Measurements from ENCODE around the gene DFFA. TPM values are rescaled to one million over a fixed set of nuclear protein-coding genes. Genes with fewer than 3 reads are reported as not detected.

DFFA gene
- total RNA-seq = 10 to 100 TPM; 77.3 to 79.1 TPM

- CTCF ChIA-PET = interaction anchor here (1.0 kb wide), 1 partner anchor 22 kb away, joined by 3 read pairs; no protein-coding TSS in a partner anchor
- POLR2A ChIA-PET = interaction anchor here (0.6 kb wide), 1 partner anchor 606 kb away, joined by 9 read pairs; no protein-coding TSS in a partner anchor
These were observed at the start of gene DFFA for GRCh38 chr1:10472220-10473144. DFFA (minus strand) TSS chr1:10472529; CDS start chr1:10472458, 71 bp downstream.

- CTCF ChIA-PET = interaction anchor here (1.0 kb wide), 1 partner anchor 14 kb away, joined by 4 read pairs; no protein-coding TSS in a partner anchor
These were observed 49.3 kb upstream of the DFFA start for GRCh38 chr1:10521537-10522157.

GRCh38 chr1:10520952-10521351 lies 48.6 kb upstream of the DFFA start:
- ChIA-PET CTCF (interaction anchor here (1.7 kb wide), 1 partner anchor 10 kb away, joined by 4 read pairs; no protein-coding TSS in a partner anchor), POLR2A (no interaction called here)

More at GRCh38 chr1:10521537-10522157, 49.3 kb upstream of the DFFA start:
- POLR2A ChIA-PET = no interaction called here

- ChIA-PET POLR2A (no interaction called here), CTCF (interaction anchor here (1.7 kb wide), 1 partner anchor 10 kb away, joined by 4 read pairs; no protein-coding TSS in a partner anchor)
These were observed 48.2 kb upstream of the DFFA start for GRCh38 chr1:10520497-10520896.

- CTCF ChIA-PET = no interaction called here
These were observed 46.7 kb upstream of the DFFA start for GRCh38 chr1:10519016-10519417.

GRCh38 chr1:10517677-10517982 lies 45.3 kb upstream of the DFFA start:
- ChIA-PET POLR2A (no interaction called here), CTCF (no interaction called here)

More at GRCh38 chr1:10519016-10519417, 46.7 kb upstream of the DFFA start:
- POLR2A ChIA-PET = no interaction called here

GRCh38 chr1:10516925-10517676 lies 44.8 kb upstream of the DFFA start:
- POLR2A ChIA-PET = no interaction called here
- CTCF ChIA-PET = no interaction called here

- POLR2A ChIA-PET = no interaction called here
These were observed 43.8 kb upstream of the DFFA start for GRCh38 chr1:10515976-10516750.

GRCh38 chr1:10515301-10515975 lies 43.1 kb upstream of the DFFA start:
- POLR2A ChIA-PET = no interaction called here

More at GRCh38 chr1:10515976-10516750, 43.8 kb upstream of the DFFA start:
- CTCF ChIA-PET = no interaction called here

GRCh38 chr1:10514490-10515235 lies 42.3 kb upstream of the DFFA start:
- POLR2A ChIA-PET = no interaction called here
- CTCF ChIA-PET = interaction anchor here (0.8 to 2.2 kb wide), 4 partner anchors 9 to 177 kb away, joined by 3 to 16 read pairs (median 4); no protein-coding TSS in a partner anchor

More at GRCh38 chr1:10515301-10515975, 43.1 kb upstream of the DFFA start:
- CTCF ChIA-PET = interaction anchor here (1.9 kb wide), 1 partner anchor 177 kb away, joined by 6 read pairs; no protein-coding TSS in a partner anchor

- ChIA-PET CTCF (interaction anchor here (0.6 to 2.2 kb wide), 5 partner anchors 18 to 1132 kb away, joined by 3 to 16 read pairs (median 4); no protein-coding TSS in a partner anchor), POLR2A (interaction anchor here (0.5 kb wide), 1 partner anchor 452 kb away, joined by 3 read pairs; no protein-coding TSS in a partner anchor)
These were observed 40.9 kb upstream of the DFFA start for GRCh38 chr1:10513199-10513598.

GRCh38 chr1:10511494-10511885 lies 39.2 kb upstream of the DFFA start:
- POLR2A ChIA-PET = interaction anchor here (1.2 kb wide), 1 partner anchor 11 kb away, joined by 5 read pairs; no protein-coding TSS in a partner anchor
- CTCF ChIA-PET = interaction anchor here (0.9 to 9.7 kb wide), 3 partner anchors 9 to 76 kb away, joined by 4 to 69 read pairs (median 4); no protein-coding TSS in a partner anchor

GRCh38 chr1:10510520-10511493 lies 38.5 kb upstream of the DFFA start:
- ChIA-PET POLR2A (interaction anchor here (0.5 to 1.2 kb wide), 2 partner anchors 12 to 336 kb away, joined by 3 to 5 read pairs; no protein-coding TSS in a partner anchor), CTCF (interaction anchor here (0.9 to 9.7 kb wide), 2 partner anchors 9 to 17 kb away, joined by 4 to 69 read pairs; no protein-coding TSS in a partner anchor)

- POLR2A ChIA-PET = no interaction called here
- CTCF ChIA-PET = interaction anchor here (9.7 kb wide), 1 partner anchor 16 kb away, joined by 69 read pairs; no protein-coding TSS in a partner anchor
These were observed 37.6 kb upstream of the DFFA start for GRCh38 chr1:10509809-10510509.

GRCh38 chr1:10508511-10508951 lies 36.2 kb upstream of the DFFA start:
- ChIA-PET POLR2A (no interaction called here), CTCF (interaction anchor here (0.6 to 9.7 kb wide), 9 partner anchors 15 to 1988 kb away, joined by 3 to 69 read pairs (median 4); no protein-coding TSS in a partner anchor)

Data from activated CD8-positive, alpha-beta memory T cell treated with anti-CD3 and anti-CD28 coated beads for 36 hours (primary cell).